Neuronal stem cell (in vitro differentiated cells): Measurements from ENCODE around the gene CRTC2.

ENCODE experiments used
- DNase-seq: peaks from one replicate; pipeline ENCODE4 v3.0.0-alpha.2; 2013; ENCODE audit warnings: low spot score
- H2AFZ ChIP-seq: one replicate; pipeline ENCODE4 v1.6.1; 2013; ENCODE audit warnings: mild to moderate bottlenecking, low read length, inconsistent platforms
- H2AK5ac ChIP-seq: 2 replicates; pipeline ENCODE4 v1.6.1; 2013; ENCODE audit warnings: low read depth, mild to moderate bottlenecking, inconsistent platforms, low read length, moderate library complexity, mixed read lengths
- H2BK120ac ChIP-seq: 2 replicates; pipeline ENCODE4 v1.6.1; 2013; ENCODE audit warnings: low read depth, mild to moderate bottlenecking, inconsistent platforms, low read length, moderate library complexity, mixed read lengths
- H2BK12ac ChIP-seq: one replicate; pipeline ENCODE4 v1.6.1; 2013; ENCODE audit warnings: low read length, inconsistent platforms
- H2BK15ac ChIP-seq: 2 replicates; pipeline ENCODE4 v1.6.1; 2013; ENCODE audit warnings: mild to moderate bottlenecking, low read length, inconsistent platforms, mixed read lengths
- H2BK5ac ChIP-seq: one replicate; pipeline ENCODE4 v1.6.1; 2013; ENCODE audit warnings: inconsistent platforms, mild to moderate bottlenecking, low read length, moderate library complexity
- H3K14ac ChIP-seq: one replicate; pipeline ENCODE4 v1.6.1; 2013; ENCODE audit warnings: low read length, inconsistent platforms
- H3K18ac ChIP-seq: 2 replicates; pipeline ENCODE4 v1.6.1; 2013; ENCODE audit warnings: low read length, inconsistent platforms
- H3K23ac ChIP-seq: 2 replicates; pipeline ENCODE4 v1.6.1; 2013; ENCODE audit warnings: low read depth, mild to moderate bottlenecking, mixed read lengths, low read length, inconsistent platforms; ENCODE audit not compliant: poor library complexity
- H3K27ac ChIP-seq: replicated peaks from 3 replicates; pipeline ENCODE4 v1.5.1; 2013; ENCODE audit warnings: low read length, inconsistent platforms
- H3K27me3 ChIP-seq, 3 experiments: 2 replicates each; pipeline ENCODE4 v1.6.1; 2013; ENCODE audit warnings: low read length in 3 of 3, mild to moderate bottlenecking in 2 of 3, inconsistent platforms in 1 of 3, low read depth in 1 of 3, mixed read lengths in 1 of 3, moderate library complexity in 1 of 3; ENCODE audit not compliant: control insufficient read depth in 3 of 3, insufficient read depth in 3 of 3
- H3K36me3 ChIP-seq, 2 donors: replicated peaks in 1 of 2; 2 replicates each; pipeline ENCODE4 v1.6.1; 2013; ENCODE audit warnings: low read length in 2 of 2; ENCODE audit not compliant: control insufficient read depth in 2 of 2, insufficient read depth in 2 of 2
- H3K4ac ChIP-seq: 2 replicates; pipeline ENCODE4 v1.6.1; 2013; ENCODE audit warnings: inconsistent platforms, mild to moderate bottlenecking, low read length, moderate library complexity
- H3K4me1 ChIP-seq, 2 donors: 1 replicate in 1 of 2; 2 replicates in 1 of 2; pipeline ENCODE4 v1.6.1; 2013; ENCODE audit warnings: low read length in 2 of 2, low read depth in 1 of 2; ENCODE audit not compliant: control insufficient read depth in 2 of 2, insufficient read depth in 1 of 2
- H3K4me2 ChIP-seq: one replicate; pipeline ENCODE4 v1.6.1; 2013; ENCODE audit warnings: mild to moderate bottlenecking, low read length, inconsistent platforms; ENCODE audit not compliant: insufficient read depth, poor library complexity, severe bottlenecking
- H3K4me3 ChIP-seq, 2 donors: 2 replicates each; pipeline ENCODE4 v1.5.1; 2013; ENCODE audit warnings: low read length in 2 of 2, mild to moderate bottlenecking in 2 of 2, inconsistent platforms in 1 of 2, moderate library complexity in 1 of 2
- H3K79me1 ChIP-seq: one replicate; pipeline ENCODE4 v1.6.1; 2013; ENCODE audit warnings: low read depth, mild to moderate bottlenecking, inconsistent platforms, low read length, moderate library complexity
- H3K9ac ChIP-seq: one replicate; pipeline ENCODE4 v1.6.1; 2013; ENCODE audit warnings: mild to moderate bottlenecking, low read depth, low read length, inconsistent platforms; ENCODE audit not compliant: poor library complexity
- H3K9me3 ChIP-seq, 2 donors: replicated peaks in 1 of 2; 2 replicates each; pipeline versions ENCODE3 to v1.6.1; 2013; ENCODE audit warnings: low read length in 2 of 2, mild to moderate bottlenecking in 2 of 2, inconsistent platforms in 1 of 2, low read depth in 1 of 2, mixed read lengths in 1 of 2, moderate library complexity in 1 of 2; ENCODE audit not compliant: control insufficient read depth in 2 of 2, insufficient read depth in 1 of 2
- H4K8ac ChIP-seq: one replicate; pipeline ENCODE4 v1.6.1; 2013; ENCODE audit warnings: low read depth, mild to moderate bottlenecking, inconsistent platforms, low read length, moderate library complexity
- H4K91ac ChIP-seq: one replicate; pipeline ENCODE4 v1.6.1; 2013; ENCODE audit warnings: low read length, low read depth, mild to moderate bottlenecking, inconsistent platforms; ENCODE audit not compliant: poor library complexity
- WGBS, 2 donors: extraction: QIAGEN DNeasy Blood & Tissue Kit; methylation state at CpG; one replicate each; pipeline ENCODE4 v1.1.7; 2013; ENCODE audit warnings: missing lambda C conversion rate in 2 of 2, mixed read lengths in 1 of 2; ENCODE audit not compliant: insufficient read length in 2 of 2, insufficient replicate concordance in 1 of 2; ENCODE audit errors: extremely low coverage in 2 of 2; 5-methylcytosine and 5-hydroxymethylcytosine counted together

CRTC2 gene

GRCh38 chr1:153938996-153939395, 19.4 kb downstream of the CRTC2 start:
- Histone ChIP-seq H3K27ac (no peak overlapping the region), H2BK120ac (no peak overlapping the region), H4K8ac (no peak overlapping the region), H3K9me3 (no peaks in the 10 kb centered on the region), H3K79me1 (peaks cover 2% of the 10 kb centered on the region), H3K4me3 (no peak overlapping the region), H3K4ac (no peak overlapping the region), H2BK5ac (no peak overlapping the region), H3K14ac (no peak overlapping the region), H2AK5ac (no peak overlapping the region), H3K23ac (no peak overlapping the region), H2AFZ (no peak overlapping the region), H3K18ac (no peak overlapping the region), H3K9ac (no peak overlapping the region), H3K4me2 (no peak overlapping the region), H3K4me1 (no peaks in the 10 kb centered on the region), H2BK12ac (no peak overlapping the region), H3K36me3 (peaks cover 11 to 91% of the 10 kb centered on the region in 2 donors), H2BK15ac (no peak overlapping the region), H3K27me3 (no peaks in the 10 kb centered on the region), H4K91ac (no peak overlapping the region)
- DNase-seq: no peak
- no CpG with 5 or more reads among the region's 3 CpGs for WGBS, 2 donors

- Histone ChIP-seq H2BK120ac (no peak overlapping the region), H3K79me1 (peaks cover 2% of the 10 kb centered on the region), H3K18ac (no peak overlapping the region), H3K4ac (no peak overlapping the region), H2AK5ac (no peak overlapping the region), H3K9ac (no peak overlapping the region), H3K27me3 (no peaks in the 10 kb centered on the region), H4K91ac (no peak overlapping the region), H2AFZ (no peak overlapping the region), H2BK5ac (no peak overlapping the region), H2BK12ac (no peak overlapping the region), H4K8ac (no peak overlapping the region), H2BK15ac (no peak overlapping the region), H3K36me3 (peaks cover 11 to 92% of the 10 kb centered on the region in 2 donors), H3K27ac (no peak overlapping the region), H3K4me2 (no peak overlapping the region), H3K23ac (no peak overlapping the region), H3K14ac (no peak overlapping the region), H3K4me3 (no peak overlapping the region), H3K9me3 (no peaks in the 10 kb centered on the region), H3K4me1 (no peaks in the 10 kb centered on the region)
- no CpG with 5 or more reads among the region's 10 CpGs for WGBS, 2 donors
- DNase-seq: no peak
These were observed 21.1 kb downstream of the CRTC2 start for GRCh38 chr1:153937331-153937730.

GRCh38 chr1:153936011-153936802, 22.2 kb downstream of the CRTC2 start:
- H2BK12ac ChIP-seq: no peak overlapping the region
- no peak overlapping the region for H4K8ac ChIP-seq
- no peak for DNase-seq
- H3K4me3 ChIP-seq: peak overlapping the region in 1 of 2 donors; percentile 5
- H2BK120ac ChIP-seq: no peak overlapping the region
- H4K91ac ChIP-seq: no peak overlapping the region
- H3K4ac ChIP-seq: no peak overlapping the region
- no peak overlapping the region for H2AK5ac ChIP-seq
- WGBS, 2 donors: no CpG with 5 or more reads among the region's 12 CpGs
- H3K9ac ChIP-seq: peak overlapping the region; percentile 63
- no peaks in the 10 kb centered on the region for H3K79me1 ChIP-seq
- H3K27ac ChIP-seq: no peak overlapping the region
- H3K23ac ChIP-seq: peak overlapping the region; percentile 68
- peaks cover 14 to 87% of the 10 kb centered on the region in 2 donors for H3K36me3 ChIP-seq
- H3K14ac ChIP-seq: no peak overlapping the region
- H2BK5ac ChIP-seq: peak overlapping the region; percentile 22
- H3K9me3 ChIP-seq: no peaks in the 10 kb centered on the region
- peak overlapping the region; percentile 72 for H3K18ac ChIP-seq
- H2AFZ ChIP-seq: no peak overlapping the region
- H2BK15ac ChIP-seq: no peak overlapping the region
- no peaks in the 10 kb centered on the region for H3K4me1 ChIP-seq
- H3K4me2 ChIP-seq: no peak overlapping the region
- H3K27me3 ChIP-seq: no peaks in the 10 kb centered on the region

GRCh38 chr1:153934746-153935145, 23.7 kb downstream of the CRTC2 start:
- H3K27me3 ChIP-seq: no peaks in the 10 kb centered on the region
- no peak overlapping the region for H3K4me2 ChIP-seq
- no peak overlapping the region for H2AK5ac ChIP-seq
- no peak overlapping the region for H3K27ac ChIP-seq
- peak overlapping the region; percentile 38 for H3K14ac ChIP-seq
- no peak overlapping the region for H3K18ac ChIP-seq
- no peak overlapping the region for H2AFZ ChIP-seq
- WGBS, 2 donors: no CpG with 5 or more reads among the region's 9 CpGs
- H3K4me1 ChIP-seq: no peaks in the 10 kb centered on the region
- H3K9me3 ChIP-seq: no peaks in the 10 kb centered on the region
- no peak for DNase-seq
- H4K91ac ChIP-seq: no peak overlapping the region
- H2BK15ac ChIP-seq: no peak overlapping the region
- H3K36me3 ChIP-seq: peaks cover 14 to 87% of the 10 kb centered on the region in 2 donors
- peak overlapping the region; percentile 53 for H2BK5ac ChIP-seq
- H2BK120ac ChIP-seq: no peak overlapping the region
- H3K4ac ChIP-seq: no peak overlapping the region
- H3K4me3 ChIP-seq: no peak overlapping the region
- no peak overlapping the region for H2BK12ac ChIP-seq
- no peaks in the 10 kb centered on the region for H3K79me1 ChIP-seq
- H3K23ac ChIP-seq: peak overlapping the region; percentile 31
- H4K8ac ChIP-seq: no peak overlapping the region
- peak overlapping the region; percentile 4 for H3K9ac ChIP-seq
